GM10266 (cell line): ENCODE measurements around the gene NOSTRIN.

Source experiments
- DNase-seq: peaks from one replicate; pipeline ENCODE4 v3.0.0; 2012; ENCODE audit errors: extremely low spot score
- TF ChIP-seq, protein P1 (sequence below): IDR thresholded peaks from 2 replicates; pipeline ENCODE4 v1.5.1; 2012; ENCODE audit warnings: mild to moderate bottlenecking, low read depth; ENCODE audit not compliant: control insufficient read depth, insufficient read depth; ENCODE audit errors: missing control alignments

NOSTRIN gene

GRCh38 chr2:168810235-168810634 lies 7.8 kb downstream of the NOSTRIN start:
- TF ChIP-seq, protein P1, sequence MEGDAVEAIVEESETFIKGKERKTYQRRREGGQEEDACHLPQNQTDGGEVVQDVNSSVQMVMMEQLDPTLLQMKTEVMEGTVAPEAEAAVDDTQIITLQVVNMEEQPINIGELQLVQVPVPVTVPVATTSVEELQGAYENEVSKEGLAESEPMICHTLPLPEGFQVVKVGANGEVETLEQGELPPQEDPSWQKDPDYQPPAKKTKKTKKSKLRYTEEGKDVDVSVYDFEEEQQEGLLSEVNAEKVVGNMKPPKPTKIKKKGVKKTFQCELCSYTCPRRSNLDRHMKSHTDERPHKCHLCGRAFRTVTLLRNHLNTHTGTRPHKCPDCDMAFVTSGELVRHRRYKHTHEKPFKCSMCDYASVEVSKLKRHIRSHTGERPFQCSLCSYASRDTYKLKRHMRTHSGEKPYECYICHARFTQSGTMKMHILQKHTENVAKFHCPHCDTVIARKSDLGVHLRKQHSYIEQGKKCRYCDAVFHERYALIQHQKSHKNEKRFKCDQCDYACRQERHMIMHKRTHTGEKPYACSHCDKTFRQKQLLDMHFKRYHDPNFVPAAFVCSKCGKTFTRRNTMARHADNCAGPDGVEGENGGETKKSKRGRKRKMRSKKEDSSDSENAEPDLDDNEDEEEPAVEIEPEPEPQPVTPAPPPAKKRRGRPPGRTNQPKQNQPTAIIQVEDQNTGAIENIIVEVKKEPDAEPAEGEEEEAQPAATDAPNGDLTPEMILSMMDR, result no peak
- DNase-seq, result no peak

- no peak for DNase-seq
- TF ChIP-seq, protein P1, result no peak
These were observed 9.3 kb downstream of the NOSTRIN start for GRCh38 chr2:168811696-168812095.

- DNase-seq, result no peak
These were observed 11.6 kb downstream of the NOSTRIN start for GRCh38 chr2:168814046-168814445.

GRCh38 chr2:168814939-168815907 lies 12.8 kb downstream of the NOSTRIN start:
- TF ChIP-seq, protein P1, result no peak
- DNase-seq, result no peak

More at GRCh38 chr2:168814046-168814445, 11.6 kb downstream of the NOSTRIN start:
- TF ChIP-seq, protein P1, result no peak

- TF ChIP-seq, protein P1, result no peak
- DNase-seq, result no peak
These were observed 13.9 kb downstream of the NOSTRIN start for GRCh38 chr2:168816369-168816768.

DNA sequence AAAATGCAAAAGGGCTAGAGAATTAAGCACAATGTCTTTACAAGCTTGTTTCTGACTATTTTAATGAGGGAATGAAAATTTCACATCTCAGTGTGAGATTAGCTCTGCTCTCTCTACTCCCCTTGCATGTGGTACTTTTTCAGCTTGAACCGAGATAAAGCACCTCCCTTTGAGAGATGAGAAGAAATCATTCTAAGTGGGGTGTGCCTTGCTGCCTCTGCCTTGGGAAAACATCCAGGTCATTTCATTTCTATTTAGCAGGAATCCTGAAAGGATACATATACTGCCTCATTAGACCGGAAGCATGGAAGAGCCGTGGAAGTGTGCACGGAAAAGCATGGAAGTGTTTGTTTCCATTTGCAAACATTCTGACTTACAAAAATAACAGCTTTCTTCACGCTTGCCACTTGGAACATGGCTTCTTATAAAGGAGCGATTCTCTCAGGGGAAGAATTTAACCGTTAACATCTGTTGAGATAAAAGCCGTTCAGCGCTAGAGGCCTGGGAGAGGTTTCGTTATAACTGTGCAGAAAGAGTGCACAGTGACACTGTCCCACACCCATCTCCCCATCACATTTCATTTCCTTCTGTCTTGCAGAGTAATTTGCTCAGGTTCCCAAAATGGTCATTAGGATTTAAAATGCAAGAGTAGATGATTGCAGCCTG lies 16.7 kb downstream of the NOSTRIN start:
- no peak for DNase-seq
- TF ChIP-seq, protein P1, result no peak
